Measurements from ENCODE around the gene INTS2. TPM values are rescaled to one million over a fixed set of nuclear protein-coding genes. Genes with fewer than 3 reads are reported as not detected.
"Not testable (repeated sequence)": the region's sequence is repeated elsewhere in the genome, so short reads cannot be mapped to it uniquely, and the experiment has no call there.

The INTS2 gene
- total and polyA plus RNA-seq, 2 donors (not counting 1 experiment from before 2014, with no cell fraction given) = 3.5 to 19.5 TPM

DNA sequence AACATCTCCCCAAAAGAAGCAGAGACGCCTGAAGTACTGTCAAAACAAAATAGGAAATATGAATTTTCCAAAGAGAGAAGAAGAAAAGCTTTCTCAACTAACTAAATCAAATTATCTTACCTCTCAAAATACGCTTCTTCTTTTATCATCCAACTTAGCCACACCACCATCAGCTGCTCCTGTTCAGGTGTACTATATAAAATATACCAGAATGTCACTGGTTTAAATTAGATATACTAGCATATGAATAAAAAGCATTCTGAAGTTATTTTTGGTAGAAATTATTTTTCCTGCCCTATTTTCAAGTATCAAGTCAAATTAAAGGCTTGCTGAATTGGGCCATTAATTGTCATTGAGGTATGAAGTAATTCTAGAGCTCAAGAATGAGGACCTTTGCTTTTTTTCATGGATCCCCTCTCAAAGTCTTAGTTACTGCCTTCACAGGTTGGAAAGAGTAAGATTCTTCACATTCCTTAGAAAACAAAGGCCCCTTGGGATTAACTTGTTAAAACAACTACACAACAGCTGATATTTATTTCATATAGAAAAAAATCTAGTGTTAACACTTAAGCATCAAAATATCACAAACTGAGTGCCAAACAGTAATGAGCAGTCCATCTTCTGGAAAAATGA is 30.1 kb downstream of the INTS2 start:
- intact Hi-C loops (cut with micrococcal nuclease) = no loop called here
- Histone ChIP-seq H4K20me1 (ENCODE audit: control insufficient read depth, insufficient read depth, low read length, poor library complexity, severe bottlenecking) (no peaks in the 10 kb centered on the region), H3K27me3 (replicated peaks in 1 of 4; ENCODE audit: control extremely low read depth in 1 of 4, control insufficient read depth in 3 of 4, insufficient read depth in 4 of 4, low read length in 3 of 4) (no peaks in the 10 kb centered on the region), H3K36me3 (replicated peaks in 1 of 2; ENCODE audit: control extremely low read depth in 1 of 2, control insufficient read depth in 1 of 2, extremely low read depth in 1 of 2, insufficient read depth in 2 of 2, low read length in 1 of 2) (peaks cover 4 to 36% of the 10 kb centered on the region in 2 experiments), H3K9ac (ENCODE audit: low read length) (no peak overlapping the region), H3K27ac (ENCODE audit: low read length in 2 of 2) (no peak overlapping the region), H3K4me1 (ENCODE audit: control insufficient read depth in 2 of 2, insufficient read depth in 2 of 2, low read length in 2 of 2) (no peaks in the 10 kb centered on the region), H3K9me3 (ENCODE audit: control extremely low read depth in 1 of 3, control insufficient read depth in 2 of 3, insufficient read depth in 1 of 3, low read length in 2 of 3) (no peaks in the 10 kb centered on the region), H2AFZ (ENCODE audit: insufficient read depth, low read depth, low read length, poor library complexity, severe bottlenecking) (no peak overlapping the region), H3K4me3 (ENCODE audit: control extremely low read depth in 1 of 5, extremely low read depth in 1 of 5, insufficient read depth in 1 of 5, low read depth in 2 of 5, low read length in 4 of 5) (no peak overlapping the region), H3K79me2 (ENCODE audit: control insufficient read depth, insufficient read depth, low read length) (no peaks in the 10 kb centered on the region), H3K4me2 (replicated peaks; ENCODE audit: low read depth, low read length, poor library complexity, severe bottlenecking) (no peak overlapping the region)
- no peak for TF ChIP-seq EZH2 (IDR thresholded peaks at IDR 0.05; ENCODE audit: borderline replicate concordance, insufficient read depth, low read depth, low read length, poor library complexity, severe bottlenecking)
- TF ChIP-seq, protein P1, sequence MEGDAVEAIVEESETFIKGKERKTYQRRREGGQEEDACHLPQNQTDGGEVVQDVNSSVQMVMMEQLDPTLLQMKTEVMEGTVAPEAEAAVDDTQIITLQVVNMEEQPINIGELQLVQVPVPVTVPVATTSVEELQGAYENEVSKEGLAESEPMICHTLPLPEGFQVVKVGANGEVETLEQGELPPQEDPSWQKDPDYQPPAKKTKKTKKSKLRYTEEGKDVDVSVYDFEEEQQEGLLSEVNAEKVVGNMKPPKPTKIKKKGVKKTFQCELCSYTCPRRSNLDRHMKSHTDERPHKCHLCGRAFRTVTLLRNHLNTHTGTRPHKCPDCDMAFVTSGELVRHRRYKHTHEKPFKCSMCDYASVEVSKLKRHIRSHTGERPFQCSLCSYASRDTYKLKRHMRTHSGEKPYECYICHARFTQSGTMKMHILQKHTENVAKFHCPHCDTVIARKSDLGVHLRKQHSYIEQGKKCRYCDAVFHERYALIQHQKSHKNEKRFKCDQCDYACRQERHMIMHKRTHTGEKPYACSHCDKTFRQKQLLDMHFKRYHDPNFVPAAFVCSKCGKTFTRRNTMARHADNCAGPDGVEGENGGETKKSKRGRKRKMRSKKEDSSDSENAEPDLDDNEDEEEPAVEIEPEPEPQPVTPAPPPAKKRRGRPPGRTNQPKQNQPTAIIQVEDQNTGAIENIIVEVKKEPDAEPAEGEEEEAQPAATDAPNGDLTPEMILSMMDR (IDR thresholded peaks at IDR 0.05) = no peak
- CTCF ChIA-PET = no interaction called here
- Mint-ChIP-seq H3K27me3 (no peaks in the 10 kb centered on the region), H3K9me3 (ENCODE audit: insufficient read depth) (no peaks in the 10 kb centered on the region), H3K4me1 (no peaks in the 10 kb centered on the region), H3K4me3 (no peak overlapping the region), H3K27ac (no peak overlapping the region)
- no CpG with 5 or more reads among the region's 2 CpGs for WGBS (ENCODE audit: insufficient coverage)
- DNase-seq (no peak), ATAC-seq (ENCODE audit: low read depth) (no peak)
- POLR2A ChIA-PET = no interaction called here

DNA sequence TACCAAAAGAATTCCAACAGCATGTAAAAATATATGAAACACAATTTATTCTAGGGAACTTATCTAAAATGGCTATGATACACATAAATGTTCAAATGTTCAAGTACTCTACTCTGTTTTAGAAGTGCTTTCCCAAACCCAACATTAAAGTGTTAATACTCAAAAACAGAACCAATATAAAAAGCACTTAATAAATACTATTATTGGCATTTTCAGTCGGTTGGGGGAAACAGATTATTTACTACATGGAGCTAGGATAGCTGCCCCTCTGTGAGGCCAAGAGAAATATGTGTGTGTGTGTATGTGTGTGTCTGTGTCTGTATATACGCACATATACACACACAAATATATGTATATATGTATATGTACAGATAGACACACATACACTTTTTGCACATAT is 32.4 kb downstream of the INTS2 start:
- no peaks in the 10 kb centered on the region for H3K27me3 Mint-ChIP-seq
- Histone ChIP-seq H3K4me2 (replicated peaks; ENCODE audit: low read depth, low read length, poor library complexity, severe bottlenecking) (no peak overlapping the region), H3K4me1 (ENCODE audit: control insufficient read depth in 2 of 2, insufficient read depth in 2 of 2, low read length in 2 of 2) (no peaks in the 10 kb centered on the region), H3K9me3 (ENCODE audit: control extremely low read depth in 1 of 3, control insufficient read depth in 2 of 3, insufficient read depth in 1 of 3, low read length in 2 of 3) (no peaks in the 10 kb centered on the region), H2AFZ (ENCODE audit: insufficient read depth, low read depth, low read length, poor library complexity, severe bottlenecking) (no peak overlapping the region), H3K9ac (ENCODE audit: low read length) (no peak overlapping the region), H3K27me3 (replicated peaks in 1 of 4; ENCODE audit: control extremely low read depth in 1 of 4, control insufficient read depth in 3 of 4, insufficient read depth in 4 of 4, low read length in 3 of 4) (no peaks in the 10 kb centered on the region), H3K79me2 (ENCODE audit: control insufficient read depth, insufficient read depth, low read length) (no peaks in the 10 kb centered on the region), H3K36me3 (replicated peaks in 1 of 2; ENCODE audit: control extremely low read depth in 1 of 2, control insufficient read depth in 1 of 2, extremely low read depth in 1 of 2, insufficient read depth in 2 of 2, low read length in 1 of 2) (peaks cover 4 to 35% of the 10 kb centered on the region in 2 experiments), H3K27ac (ENCODE audit: low read length in 2 of 2) (no peak overlapping the region), H4K20me1 (ENCODE audit: control insufficient read depth, insufficient read depth, low read length, poor library complexity, severe bottlenecking) (no peaks in the 10 kb centered on the region), H3K4me3 (ENCODE audit: control extremely low read depth in 1 of 5, extremely low read depth in 1 of 5, insufficient read depth in 1 of 5, low read depth in 2 of 5, low read length in 4 of 5) (no peak overlapping the region)
- no peak for ATAC-seq (ENCODE audit: low read depth)
- no peaks in the 10 kb centered on the region for H3K9me3 Mint-ChIP-seq (ENCODE audit: insufficient read depth)
- no CpG with 5 or more reads among the region's 2 CpGs for WGBS (ENCODE audit: insufficient coverage)
- H3K27ac Mint-ChIP-seq = no peak overlapping the region
- no peaks in the 10 kb centered on the region for H3K4me1 Mint-ChIP-seq
- no peak for TF ChIP-seq EZH2 (IDR thresholded peaks at IDR 0.05; ENCODE audit: borderline replicate concordance, insufficient read depth, low read depth, low read length, poor library complexity, severe bottlenecking)
- TF ChIP-seq, protein P1 (IDR thresholded peaks at IDR 0.05) = no peak
- POLR2A ChIA-PET = no interaction called here
- no peak for DNase-seq
- CTCF ChIA-PET = no interaction called here
- no peak overlapping the region for H3K4me3 Mint-ChIP-seq
- intact Hi-C loops (cut with micrococcal nuclease) = no loop called here

DNA sequence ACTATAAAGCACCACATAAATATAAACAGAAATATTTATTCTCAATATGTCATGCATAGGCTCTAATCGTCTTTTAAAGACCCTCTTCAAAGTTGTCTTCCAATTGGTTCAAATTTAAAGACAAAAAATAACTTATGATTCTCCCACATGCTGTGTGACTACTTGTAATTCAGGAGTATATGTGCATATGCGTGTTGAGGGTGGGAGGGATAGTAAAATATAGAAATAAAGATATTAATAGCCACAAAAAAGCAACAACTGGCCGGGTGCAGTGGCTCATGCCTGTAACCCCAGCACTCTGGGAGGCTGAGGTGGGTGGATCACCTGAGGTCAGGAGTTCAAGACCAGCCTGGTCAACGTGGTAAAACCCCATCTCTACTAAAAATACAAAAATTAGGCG is 33.5 kb downstream of the INTS2 start:
- H3K27me3 ChIP-seq (replicated peaks in 1 of 4; ENCODE audit: control extremely low read depth in 1 of 4, control insufficient read depth in 3 of 4, insufficient read depth in 4 of 4, low read length in 3 of 4); H3K27me3 Mint-ChIP-seq; CTCF ChIA-PET; H3K4me1 ChIP-seq (ENCODE audit: control insufficient read depth in 2 of 2, insufficient read depth in 2 of 2, low read length in 2 of 2); H3K4me3 Mint-ChIP-seq; H3K9me3 ChIP-seq (ENCODE audit: control extremely low read depth in 1 of 3, control insufficient read depth in 2 of 3, insufficient read depth in 1 of 3, low read length in 2 of 3); POLR2A ChIA-PET; H3K9me3 Mint-ChIP-seq (ENCODE audit: insufficient read depth); H3K4me2 ChIP-seq (replicated peaks; ENCODE audit: low read depth, low read length, poor library complexity, severe bottlenecking); H3K27ac Mint-ChIP-seq; H2AFZ ChIP-seq (ENCODE audit: insufficient read depth, low read depth, low read length, poor library complexity, severe bottlenecking); intact Hi-C loops (cut with micrococcal nuclease); H3K4me3 ChIP-seq (ENCODE audit: control extremely low read depth in 1 of 5, extremely low read depth in 1 of 5, insufficient read depth in 1 of 5, low read depth in 2 of 5, low read length in 4 of 5); DNase-seq; H3K9ac ChIP-seq (ENCODE audit: low read length); ATAC-seq (ENCODE audit: low read depth); H3K79me2 ChIP-seq (ENCODE audit: control insufficient read depth, insufficient read depth, low read length); H3K4me1 Mint-ChIP-seq; H4K20me1 ChIP-seq (ENCODE audit: control insufficient read depth, insufficient read depth, low read length, poor library complexity, severe bottlenecking); H3K27ac ChIP-seq (ENCODE audit: low read length in 2 of 2): not testable (repeated sequence)
- no CpG with 5 or more reads among the region's 5 CpGs for WGBS (ENCODE audit: insufficient coverage)
- H3K36me3 ChIP-seq (replicated peaks in 1 of 2; ENCODE audit: control extremely low read depth in 1 of 2, control insufficient read depth in 1 of 2, extremely low read depth in 1 of 2, insufficient read depth in 2 of 2, low read length in 1 of 2) = peaks cover 4 to 40% of the 10 kb centered on the region in 2 experiments

Measured in B cell (primary cell).